NCI-H774 (cell line): ENCODE data around the gene PKN2.

ENCODE experiments used
- DNase-seq: peaks from one replicate; lab custom pipeline; 2025; lab: John Stamatoyannopoulos, UW

Gene PKN2

DNA sequence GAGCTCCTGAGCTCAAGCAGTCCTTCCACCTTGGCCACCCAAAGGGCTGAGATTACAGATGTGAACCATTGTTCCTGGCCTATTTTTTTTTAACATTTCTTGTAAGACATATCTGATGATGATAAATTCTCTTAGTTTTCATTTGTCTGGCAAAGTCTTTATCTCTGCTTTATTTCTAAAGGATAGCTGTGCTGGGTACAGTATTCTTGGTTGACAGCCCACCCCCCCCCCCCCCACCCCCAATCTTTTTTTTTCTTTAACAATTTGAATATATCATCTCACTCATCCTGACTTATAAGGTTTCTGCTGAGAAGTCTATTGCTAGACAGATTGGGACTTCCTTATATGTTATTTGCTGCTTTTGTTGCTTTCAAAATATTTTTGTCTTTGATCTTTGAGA, 51.3 kb downstream of the PKN2 start:
- DNase-seq: no peak

DNA sequence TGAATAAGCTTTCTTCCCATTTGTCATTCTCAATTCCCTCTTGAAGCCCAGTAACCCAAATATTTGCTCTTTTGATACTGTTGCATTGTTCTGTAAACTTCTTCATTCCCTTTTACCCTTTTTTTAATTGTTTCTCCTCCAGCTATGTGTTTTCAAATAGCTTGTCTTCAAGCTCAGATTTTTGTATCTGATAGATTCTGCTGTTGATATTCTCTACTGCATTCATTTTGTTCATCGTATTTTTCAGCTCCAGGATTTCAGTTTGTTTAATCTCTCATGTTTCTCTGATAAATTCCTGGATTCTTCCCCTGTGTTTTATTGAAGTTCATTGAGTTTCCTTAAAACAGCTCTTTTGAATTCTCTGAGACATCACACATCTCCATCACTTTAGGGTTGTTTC, 51.8 kb downstream of the PKN2 start:
- DNase-seq: no peak

DNA sequence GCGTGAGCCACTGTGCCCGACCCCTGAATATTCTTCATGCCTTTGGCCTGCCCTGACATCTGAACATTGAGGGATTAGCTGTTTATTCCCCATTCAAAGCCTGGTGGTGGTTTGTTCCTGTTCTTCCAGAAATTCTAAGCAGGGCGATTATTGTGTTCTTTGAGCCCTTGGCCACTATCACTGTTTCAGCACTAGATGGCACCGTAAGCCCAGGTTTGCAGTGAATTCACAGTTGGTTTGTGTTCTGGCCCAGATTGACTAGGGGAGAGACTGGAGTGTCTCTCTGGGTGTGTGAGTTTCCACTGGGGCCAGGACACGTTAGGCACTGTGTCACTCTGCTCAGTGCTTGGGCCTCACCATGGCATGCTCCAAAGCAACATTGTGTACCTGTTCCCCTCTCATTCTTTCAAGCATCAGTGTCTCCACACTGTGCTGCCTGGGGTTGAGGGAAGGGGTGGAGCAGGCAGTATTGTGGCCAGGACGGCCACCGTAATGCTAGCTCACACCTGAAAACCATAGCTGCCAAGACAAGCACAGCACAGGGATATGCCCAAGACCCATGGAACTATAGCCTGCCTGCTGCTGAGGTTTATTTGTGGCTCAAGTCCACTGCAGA, 52.7 kb downstream of the PKN2 start:
- no peak for DNase-seq

DNA sequence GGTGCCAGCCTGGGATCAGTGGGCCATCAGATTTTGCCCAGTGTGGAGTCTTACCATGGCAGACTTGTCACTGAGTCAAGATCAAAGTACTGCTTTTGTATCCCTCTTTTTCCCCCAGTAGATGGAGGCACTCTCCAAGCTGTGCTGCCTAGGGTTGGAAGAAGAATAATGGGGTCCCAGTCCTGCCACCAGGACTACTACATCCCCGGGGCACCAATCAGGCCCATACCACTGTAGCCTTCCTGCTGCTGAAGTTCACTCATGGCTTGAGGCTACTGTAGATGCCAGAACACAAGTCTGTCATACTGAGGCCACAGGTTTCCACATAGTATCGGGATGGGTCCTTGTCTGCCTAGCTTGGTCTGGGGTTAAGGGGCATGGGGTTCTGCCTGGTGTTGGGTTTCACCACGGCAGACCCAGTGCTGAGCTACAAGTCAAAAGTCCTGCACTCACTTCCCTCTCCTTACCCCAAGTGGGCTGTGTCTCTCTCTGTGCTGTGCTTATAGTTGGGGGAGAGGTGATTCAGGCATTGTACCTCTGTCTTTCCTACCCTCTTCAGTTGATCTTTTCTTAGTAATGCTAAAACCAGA, 53.4 kb downstream of the PKN2 start:
- no peak for DNase-seq

DNA sequence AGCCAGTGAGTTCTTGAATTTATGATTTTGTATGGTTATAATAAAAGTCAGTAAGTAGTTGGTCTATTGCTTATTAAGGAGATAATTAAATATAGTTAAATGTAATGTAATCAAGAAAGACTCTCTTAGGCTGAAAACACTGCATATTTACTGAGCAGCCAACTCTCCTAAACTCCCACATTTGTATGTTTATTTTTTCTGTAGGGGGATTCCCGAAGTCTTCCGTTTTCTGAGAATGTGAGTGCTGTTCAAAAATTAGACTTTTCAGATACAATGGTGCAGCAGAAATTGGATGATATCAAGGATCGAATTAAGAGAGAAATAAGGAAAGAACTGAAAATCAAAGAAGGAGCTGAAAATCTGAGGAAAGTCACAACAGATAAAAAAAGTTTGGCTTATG, 56.7 kb downstream of the PKN2 start:
- no peak for DNase-seq

- DNase-seq: no peak
Observed at GRCh38 chr1:88741413-88741812, 57.3 kb downstream of the PKN2 start.

GRCh38 chr1:88742531-88742930, 58.5 kb downstream of the PKN2 start:
- no peak for DNase-seq

- DNase-seq: no peak
Observed at GRCh38 chr1:88744142-88744541, 60.1 kb downstream of the PKN2 start.

DNA sequence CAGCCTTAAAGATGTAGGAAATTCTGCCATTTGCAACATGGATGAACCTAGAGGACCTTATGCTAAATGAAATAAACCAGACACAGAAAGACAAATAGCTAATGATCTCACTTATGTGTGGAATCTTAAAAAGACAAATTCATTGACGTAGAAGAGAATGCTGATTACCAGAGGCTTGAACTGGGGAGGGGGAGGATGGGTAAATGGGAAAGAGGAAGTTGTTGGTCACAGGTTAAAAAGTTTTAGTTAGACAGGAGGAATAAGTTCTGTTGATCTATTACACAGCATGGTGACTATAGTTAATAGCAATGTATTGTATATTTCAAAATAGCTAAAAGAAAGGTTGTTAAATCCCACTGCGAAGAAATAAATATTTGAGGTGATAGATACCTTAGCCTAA, 62.8 kb downstream of the PKN2 start:
- DNase-seq: no peak

DNA sequence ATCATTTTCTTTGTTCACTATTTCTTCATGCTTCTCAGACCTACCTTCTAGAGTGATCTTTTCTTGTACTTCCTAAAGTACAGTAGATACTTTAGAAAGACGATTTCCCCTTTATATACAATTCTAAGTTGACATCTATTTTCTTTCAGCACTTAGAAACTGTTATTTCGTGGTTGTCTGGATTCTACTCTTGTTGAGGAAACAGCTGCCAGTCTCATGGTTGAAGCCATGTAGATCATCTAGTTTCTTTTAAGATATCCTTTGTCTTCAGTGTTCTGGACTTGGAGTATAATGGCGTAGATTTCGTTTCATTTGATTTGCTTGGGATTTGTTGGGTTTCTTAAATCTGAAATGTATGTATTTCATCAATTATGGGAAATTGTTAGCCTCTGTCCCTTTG, 67.6 kb downstream of the PKN2 start:
- no peak for DNase-seq

DNA sequence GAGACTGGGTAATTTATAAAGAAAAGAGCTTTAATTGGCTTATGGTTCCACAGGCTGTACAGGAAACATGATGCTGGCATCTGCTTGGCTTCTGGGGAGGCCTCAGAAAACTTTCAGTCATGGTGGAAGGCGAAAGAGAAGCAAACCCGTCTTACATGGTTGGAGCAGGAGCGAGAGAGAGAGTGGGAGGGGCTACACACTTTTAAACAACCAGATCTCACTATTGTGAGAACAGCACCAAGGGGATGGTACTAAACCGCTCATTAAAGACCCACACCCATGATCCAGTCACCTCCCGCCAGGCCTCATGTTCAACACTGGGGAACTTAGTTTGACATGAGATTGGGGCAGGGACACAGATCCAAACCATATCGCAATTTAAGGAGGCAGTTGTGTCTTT, 69.4 kb downstream of the PKN2 start:
- DNase-seq: no peak

GRCh38 chr1:88763649-88764406, 79.8 kb downstream of the PKN2 start:
- DNase-seq: no peak

- no peak for DNase-seq
Observed at GRCh38 chr1:88768187-88768586, 84.1 kb downstream of the PKN2 start.

- DNase-seq: no peak
Observed at GRCh38 chr1:88768816-88769215, 84.7 kb downstream of the PKN2 start.

GRCh38 chr1:88773540-88774150, 89.6 kb downstream of the PKN2 start:
- no peak for DNase-seq

- DNase-seq: no peak
Observed at GRCh38 chr1:88774151-88774556, 90.1 kb downstream of the PKN2 start.

DNA sequence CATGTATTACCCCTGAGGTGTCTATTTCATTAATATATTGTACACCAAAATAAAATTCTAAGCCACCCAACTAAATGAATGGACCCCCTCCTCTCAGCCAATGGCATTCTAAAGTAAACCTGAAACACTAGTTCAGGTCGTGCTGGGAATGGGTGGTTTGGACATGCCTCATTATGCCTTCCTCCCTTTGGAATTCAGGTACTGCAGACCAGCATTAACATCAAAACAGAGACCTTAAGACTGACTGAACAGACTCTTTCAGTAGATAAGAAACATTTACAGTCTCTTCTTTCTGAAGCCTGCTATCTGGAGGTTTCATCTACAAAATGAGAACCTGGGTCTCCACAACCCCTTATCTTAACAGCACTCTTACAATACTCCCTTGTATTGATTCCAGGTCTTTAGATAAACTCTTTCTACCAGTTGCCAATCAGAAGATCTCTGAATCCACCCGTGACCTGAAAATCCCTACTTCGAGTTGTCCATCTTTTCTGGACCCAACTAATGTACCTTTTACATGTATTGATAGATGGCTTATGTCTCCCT, 93.6 kb downstream of the PKN2 start:
- no peak for DNase-seq

DNA sequence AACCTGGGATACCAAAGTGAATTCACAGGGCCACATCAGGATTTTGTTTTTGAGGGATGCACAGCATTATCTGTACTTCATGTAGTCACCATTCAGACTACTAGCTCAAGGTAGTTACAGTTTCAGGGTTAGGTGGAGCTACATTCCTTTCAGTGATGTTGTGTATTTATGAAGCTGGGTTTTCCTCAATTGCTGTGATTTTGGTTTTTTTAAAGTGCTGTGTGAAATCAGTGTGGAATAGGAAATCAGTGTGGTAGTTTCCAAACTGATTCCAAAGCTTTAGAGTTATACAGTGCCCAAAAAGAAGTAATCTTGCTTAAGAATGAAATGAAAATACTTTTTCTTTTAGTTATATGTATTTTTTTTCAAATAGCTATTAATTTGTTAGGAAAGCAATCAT, 95.8 kb downstream of the PKN2 start:
- DNase-seq: no peak

DNA sequence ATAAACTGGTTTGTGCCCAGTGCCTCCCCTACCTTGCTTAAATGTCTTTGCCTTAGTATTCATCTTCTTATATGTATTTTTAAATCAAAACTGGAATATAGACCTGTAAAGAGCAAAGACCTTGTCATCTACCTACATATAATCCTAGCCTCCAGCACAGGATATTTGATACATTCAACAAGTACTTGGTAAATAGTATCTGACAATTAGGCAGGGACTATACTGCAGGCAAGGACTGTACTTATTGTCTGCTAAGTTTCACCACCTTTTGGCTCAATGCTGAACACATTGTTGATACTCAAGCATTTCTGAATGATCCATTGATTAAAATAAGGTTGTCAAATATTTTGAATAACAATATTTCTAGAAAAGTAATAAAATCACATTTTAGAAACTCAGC, 96.4 kb downstream of the PKN2 start:
- no peak for DNase-seq

DNA sequence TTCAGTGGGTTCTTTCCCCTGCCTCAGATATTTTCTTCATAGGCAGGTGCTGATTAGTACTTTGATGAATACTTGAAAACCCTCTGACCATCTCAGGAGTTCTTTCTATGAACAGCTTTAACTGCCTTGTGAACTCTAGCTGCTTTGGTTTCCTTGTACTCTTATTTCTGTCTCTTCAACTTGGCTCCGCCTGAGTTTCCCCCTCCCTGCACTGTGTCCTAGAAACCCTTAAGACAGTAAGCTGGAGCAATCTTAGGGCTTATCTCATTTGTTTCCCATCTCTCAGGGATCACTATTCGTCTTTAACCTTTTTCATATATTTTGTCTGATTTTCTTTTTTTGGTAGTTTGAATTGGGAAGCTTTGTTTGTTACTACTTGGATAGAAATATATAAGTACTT, 99.1 kb downstream of the PKN2 start:
- DNase-seq: no peak

DNA sequence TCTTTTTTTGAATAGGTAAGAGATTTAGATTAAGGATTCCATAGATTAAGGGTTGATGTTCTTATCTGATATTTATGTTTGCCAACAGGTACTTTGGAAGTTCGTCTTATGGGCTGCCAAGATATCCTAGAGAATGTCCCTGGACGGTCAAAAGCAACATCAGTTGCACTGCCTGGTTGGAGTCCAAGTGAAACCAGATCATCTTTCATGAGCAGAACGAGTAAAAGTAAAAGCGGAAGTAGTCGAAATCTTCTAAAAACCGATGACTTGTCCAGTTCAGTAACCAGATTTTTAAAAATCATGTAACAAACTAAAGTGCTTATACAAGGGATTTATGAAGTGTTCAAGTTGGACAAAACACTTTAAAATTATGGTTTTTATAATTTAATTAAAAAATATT, 100.5 kb downstream of the PKN2 start:
- DNase-seq: no peak

GRCh38 chr1:88787023-88787903, 103.2 kb downstream of the PKN2 start:
- no peak for DNase-seq
